MG63 (cell line): ENCODE results near the gene ZNF653. TPM values are rescaled to one million over a fixed set of nuclear protein-coding genes. Genes with fewer than 3 reads are reported as not detected.

ENCODE experiments used
- DNase-seq: peaks from one replicate; pipeline ENCODE4 v3.0.0-alpha.2; 2020
- H3K27me3 ChIP-seq: fragments of 250-450 bp; sonication (Bioruptor Pico); 2 replicates; pipeline ENCODE4 v1.5.1; 2020; ENCODE audit warnings: mild to moderate bottlenecking, moderate library complexity
- H3K36me3 ChIP-seq: fragments of 250-450 bp; sonication (Bioruptor Pico); 2 replicates; pipeline ENCODE4 v1.5.1; 2020; ENCODE audit warnings: mild to moderate bottlenecking, moderate library complexity
- H3K4me3 ChIP-seq: fragments of 250-450 bp; sonication (Bioruptor Pico); 2 replicates; pipeline ENCODE4 v1.5.1; 2020; ENCODE audit warnings: mild to moderate bottlenecking, moderate library complexity
- H3K9me3 ChIP-seq: fragments of 250-450 bp; sonication (Bioruptor Pico); 2 replicates; pipeline ENCODE4 v1.5.1; 2020; ENCODE audit warnings: mild to moderate bottlenecking, moderate library complexity
- total RNA-seq: library from RNA; depleted of rRNA; stranded (reverse); fragments of >200 nt; shearing (Covaris generic); gene quantifications from 2 replicates; pipeline ENCODE4 v1.2.3, GENCODE V29; 2014; ENCODE audit warnings: low replicate concordance

ZNF653 gene
- total RNA-seq, 1 experiment from 2014 or later, result 12.8 TPM

GRCh38 chr19:11534538-11534937 is 28.9 kb upstream of the ZNF653 start:
- DNase-seq, result no peak
- Histone ChIP-seq H3K9me3 (no peaks in the 10 kb centered on the region), H3K27me3 (no peaks in the 10 kb centered on the region), H3K36me3 (no peaks in the 10 kb centered on the region), H3K4me3 (no peak overlapping the region)

GRCh38 chr19:11530432-11530831 is 24.8 kb upstream of the ZNF653 start:
- no peaks in the 10 kb centered on the region for H3K9me3 ChIP-seq
- no peak overlapping the region for H3K4me3 ChIP-seq
- H3K27me3 ChIP-seq, result no peaks in the 10 kb centered on the region
- peaks cover 15% of the 10 kb centered on the region for H3K36me3 ChIP-seq
- DNase-seq, result peak; percentile 81

GRCh38 chr19:11528551-11529341 is 23.1 kb upstream of the ZNF653 start, which contains the start of gene ECSIT:
Gene ECSIT (minus strand): TSS chr19:11529134. CDS start chr19:11519170, 9,964 bp downstream.
- Histone ChIP-seq H3K36me3 (peaks cover 27% of the 10 kb centered on the region), H3K4me3 (peak within 1 kb of the TSS; percentile 93), H3K9me3 (no peaks in the 10 kb centered on the region), H3K27me3 (no peaks in the 10 kb centered on the region)
- peak; percentile 100 for DNase-seq

GRCh38 chr19:11519138-11519537 is 13.5 kb upstream of the ZNF653 start:
- Histone ChIP-seq H3K4me3 (no peak overlapping the region), H3K36me3 (peaks cover 83% of the 10 kb centered on the region), H3K9me3 (no peaks in the 10 kb centered on the region), H3K27me3 (no peaks in the 10 kb centered on the region)
- DNase-seq, result no peak

GRCh38 chr19:11513946-11514345 is 8.3 kb upstream of the ZNF653 start:
- Histone ChIP-seq H3K36me3 (peaks cover 64% of the 10 kb centered on the region), H3K27me3 (no peaks in the 10 kb centered on the region), H3K4me3 (no peak overlapping the region), H3K9me3 (no peaks in the 10 kb centered on the region)
- DNase-seq, result no peak

GRCh38 chr19:11510444-11510843 is 4.8 kb upstream of the ZNF653 start:
- Histone ChIP-seq H3K36me3 (peaks cover 43% of the 10 kb centered on the region), H3K4me3 (no peak overlapping the region), H3K27me3 (no peaks in the 10 kb centered on the region), H3K9me3 (no peaks in the 10 kb centered on the region)
- DNase-seq, result no peak

- H3K9me3 ChIP-seq, result no peaks in the 10 kb centered on the region
- no peak for DNase-seq
- peaks cover 30% of the 10 kb centered on the region for H3K36me3 ChIP-seq
- no peak overlapping the region for H3K4me3 ChIP-seq
- H3K27me3 ChIP-seq, result no peaks in the 10 kb centered on the region
Measured at GRCh38 chr19:11507370-11508078, 1.9 kb upstream of the ZNF653 start.

GRCh38 chr19:11506967-11507366 is 1.3 kb upstream of the ZNF653 start:
- Histone ChIP-seq H3K27me3 (no peaks in the 10 kb centered on the region), H3K9me3 (no peaks in the 10 kb centered on the region), H3K4me3 (no peak overlapping the region), H3K36me3 (peaks cover 25% of the 10 kb centered on the region)
- no peak for DNase-seq

- no peaks in the 10 kb centered on the region for H3K9me3 ChIP-seq
- DNase-seq, result no peak
- peak overlapping the region; percentile 65 for H3K4me3 ChIP-seq
- no peaks in the 10 kb centered on the region for H3K27me3 ChIP-seq
- H3K36me3 ChIP-seq, result peaks cover 16% of the 10 kb centered on the region
Measured at GRCh38 chr19:11506101-11506555, 489 bp upstream of the ZNF653 start.

- peak; percentile 100 for DNase-seq
- Histone ChIP-seq H3K4me3 (peak overlapping the region; percentile 65), H3K27me3 (no peaks in the 10 kb centered on the region), H3K9me3 (no peaks in the 10 kb centered on the region), H3K36me3 (peaks cover 12% of the 10 kb centered on the region)
Measured at GRCh38 chr19:11505032-11505503, 571 bp downstream of the ZNF653 start.

- Histone ChIP-seq H3K36me3 (peaks cover 11% of the 10 kb centered on the region), H3K4me3 (peak overlapping the region; percentile 65), H3K27me3 (no peaks in the 10 kb centered on the region), H3K9me3 (no peaks in the 10 kb centered on the region)
- no peak for DNase-seq
Measured at GRCh38 chr19:11504502-11505031, 1.1 kb downstream of the ZNF653 start.

GRCh38 chr19:11499890-11500420 is 5.7 kb downstream of the ZNF653 start:
- no peak overlapping the region for H3K4me3 ChIP-seq
- peaks cover 14% of the 10 kb centered on the region for H3K36me3 ChIP-seq
- no peaks in the 10 kb centered on the region for H3K27me3 ChIP-seq
- no peaks in the 10 kb centered on the region for H3K9me3 ChIP-seq
- DNase-seq, result no peak

- DNase-seq, result no peak
- H3K27me3 ChIP-seq, result no peaks in the 10 kb centered on the region
- no peak overlapping the region for H3K4me3 ChIP-seq
- no peaks in the 10 kb centered on the region for H3K9me3 ChIP-seq
- H3K36me3 ChIP-seq, result peaks cover 18% of the 10 kb centered on the region
Measured at GRCh38 chr19:11499220-11499726, 6.4 kb downstream of the ZNF653 start.

GRCh38 chr19:11496391-11497163 is 9.1 kb downstream of the ZNF653 start:
- H3K9me3 ChIP-seq, result no peaks in the 10 kb centered on the region
- no peak overlapping the region for H3K4me3 ChIP-seq
- DNase-seq, result peak; percentile 92
- H3K36me3 ChIP-seq, result peaks cover 22% of the 10 kb centered on the region
- H3K27me3 ChIP-seq, result no peaks in the 10 kb centered on the region

- H3K36me3 ChIP-seq, result peaks cover 22% of the 10 kb centered on the region
- H3K27me3 ChIP-seq, result no peaks in the 10 kb centered on the region
- no peak overlapping the region for H3K4me3 ChIP-seq
- H3K9me3 ChIP-seq, result no peaks in the 10 kb centered on the region
- DNase-seq, result no peak
Measured at GRCh38 chr19:11495885-11496284, 9.8 kb downstream of the ZNF653 start.

- Histone ChIP-seq H3K4me3 (no peak overlapping the region), H3K36me3 (peaks cover 22% of the 10 kb centered on the region), H3K27me3 (no peaks in the 10 kb centered on the region), H3K9me3 (no peaks in the 10 kb centered on the region)
- no peak for DNase-seq
Measured at GRCh38 chr19:11495481-11495880, 10.2 kb downstream of the ZNF653 start.
